Stimulated activated memory B cell treated with anti-CD40 and anti-IgM and Interleukin-4, amounts not matched to agents 10 μg/mL and 1 μg/mL and 100 μg/mL, for 72 hours (primary cell): ENCODE data around the gene ARHGAP1.

ENCODE experiments used
- ATAC-seq: fragments of 150-1000 bp; cut with Tn5 transposase; 2 replicates; pipeline ENCODE4 v1.10.0; 2021
- H3K27ac Mint-ChIP-seq: one replicate; pipeline ENCODE4 v1.8.0; 2022; ENCODE audit warnings: mild to moderate bottlenecking, mixed read lengths
- H3K27me3 Mint-ChIP-seq: one replicate; pipeline ENCODE4 v1.8.0; 2022; ENCODE audit warnings: mixed read lengths
- H3K36me3 Mint-ChIP-seq: one replicate; pipeline ENCODE4 v1.8.0; 2022; ENCODE audit warnings: mixed read lengths
- H3K4me1 Mint-ChIP-seq: one replicate; pipeline ENCODE4 v1.8.0; 2022; ENCODE audit warnings: mixed read lengths
- H3K4me3 Mint-ChIP-seq: one replicate; pipeline ENCODE4 v1.8.0; 2022; ENCODE audit warnings: mild to moderate bottlenecking, moderate library complexity, mixed read lengths
- H3K9me3 Mint-ChIP-seq: one replicate; pipeline ENCODE4 v1.8.0; 2022; ENCODE audit warnings: mixed read lengths

Gene ARHGAP1

GRCh38 chr11:46658259-46658658 is 42.2 kb downstream of the ARHGAP1 start:
- no peaks in the 10 kb centered on the region for H3K9me3 Mint-ChIP-seq
- no peak for ATAC-seq
- no peak overlapping the region for H3K27ac Mint-ChIP-seq
- no peak overlapping the region for H3K4me3 Mint-ChIP-seq
- no peaks in the 10 kb centered on the region for H3K27me3 Mint-ChIP-seq
- H3K36me3 Mint-ChIP-seq: peaks cover 46% of the 10 kb centered on the region
- H3K4me1 Mint-ChIP-seq: no peaks in the 10 kb centered on the region

- Mint-ChIP-seq H3K27ac (no peak overlapping the region), H3K9me3 (no peaks in the 10 kb centered on the region), H3K27me3 (no peaks in the 10 kb centered on the region), H3K4me3 (no peak overlapping the region), H3K36me3 (peaks cover 46% of the 10 kb centered on the region), H3K4me1 (no peaks in the 10 kb centered on the region)
- no peak for ATAC-seq
Measured at GRCh38 chr11:46657186-46657585, 43.2 kb downstream of the ARHGAP1 start.

GRCh38 chr11:46655631-46656030 is 44.8 kb downstream of the ARHGAP1 start:
- Mint-ChIP-seq H3K4me3 (no peak overlapping the region), H3K27me3 (no peaks in the 10 kb centered on the region), H3K36me3 (peaks cover 57% of the 10 kb centered on the region), H3K4me1 (no peaks in the 10 kb centered on the region), H3K27ac (no peak overlapping the region), H3K9me3 (no peaks in the 10 kb centered on the region)
- ATAC-seq: no peak

- H3K9me3 Mint-ChIP-seq: no peaks in the 10 kb centered on the region
- no peak for ATAC-seq
- no peaks in the 10 kb centered on the region for H3K4me1 Mint-ChIP-seq
- H3K36me3 Mint-ChIP-seq: peaks cover 35% of the 10 kb centered on the region
- H3K27ac Mint-ChIP-seq: no peak overlapping the region
- no peak overlapping the region for H3K4me3 Mint-ChIP-seq
- H3K27me3 Mint-ChIP-seq: no peaks in the 10 kb centered on the region
Measured at GRCh38 chr11:46649180-46649738, 51.2 kb downstream of the ARHGAP1 start.

- H3K4me3 Mint-ChIP-seq: no peak overlapping the region
- peaks cover 51% of the 10 kb centered on the region for H3K36me3 Mint-ChIP-seq
- ATAC-seq: no peak
- H3K27ac Mint-ChIP-seq: no peak overlapping the region
- no peaks in the 10 kb centered on the region for H3K4me1 Mint-ChIP-seq
- no peaks in the 10 kb centered on the region for H3K9me3 Mint-ChIP-seq
- no peaks in the 10 kb centered on the region for H3K27me3 Mint-ChIP-seq
Measured at GRCh38 chr11:46643986-46644385, 56.4 kb downstream of the ARHGAP1 start.

- Mint-ChIP-seq H3K27me3 (no peaks in the 10 kb centered on the region), H3K4me3 (no peak overlapping the region), H3K9me3 (no peaks in the 10 kb centered on the region), H3K4me1 (no peaks in the 10 kb centered on the region), H3K27ac (no peak overlapping the region), H3K36me3 (peaks cover 53% of the 10 kb centered on the region)
- ATAC-seq: no peak
Measured at GRCh38 chr11:46643531-46643930, 56.9 kb downstream of the ARHGAP1 start.

GRCh38 chr11:46642627-46643335 is 57.6 kb downstream of the ARHGAP1 start:
- Mint-ChIP-seq H3K36me3 (peaks cover 58% of the 10 kb centered on the region), H3K4me1 (no peaks in the 10 kb centered on the region), H3K27me3 (no peaks in the 10 kb centered on the region), H3K9me3 (no peaks in the 10 kb centered on the region), H3K27ac (no peak overlapping the region), H3K4me3 (no peak overlapping the region)
- ATAC-seq: no peak

- H3K27me3 Mint-ChIP-seq: no peaks in the 10 kb centered on the region
- H3K4me3 Mint-ChIP-seq: no peak overlapping the region
- H3K27ac Mint-ChIP-seq: no peak overlapping the region
- H3K4me1 Mint-ChIP-seq: no peaks in the 10 kb centered on the region
- peaks cover 63% of the 10 kb centered on the region for H3K36me3 Mint-ChIP-seq
- no peak for ATAC-seq
- H3K9me3 Mint-ChIP-seq: no peaks in the 10 kb centered on the region
Measured at GRCh38 chr11:46641639-46642038, 58.8 kb downstream of the ARHGAP1 start.

GRCh38 chr11:46640036-46640788 is 60.2 kb downstream of the ARHGAP1 start:
- Mint-ChIP-seq H3K36me3 (peaks cover 58% of the 10 kb centered on the region), H3K27me3 (no peaks in the 10 kb centered on the region), H3K9me3 (no peaks in the 10 kb centered on the region), H3K4me3 (no peak overlapping the region), H3K4me1 (no peaks in the 10 kb centered on the region), H3K27ac (no peak overlapping the region)
- ATAC-seq: no peak

- H3K9me3 Mint-ChIP-seq: no peaks in the 10 kb centered on the region
- H3K4me3 Mint-ChIP-seq: no peak overlapping the region
- H3K4me1 Mint-ChIP-seq: no peaks in the 10 kb centered on the region
- no peaks in the 10 kb centered on the region for H3K27me3 Mint-ChIP-seq
- H3K36me3 Mint-ChIP-seq: peaks cover 51% of the 10 kb centered on the region
- no peak for ATAC-seq
- H3K27ac Mint-ChIP-seq: no peak overlapping the region
Measured at GRCh38 chr11:46639197-46639839, 61.1 kb downstream of the ARHGAP1 start.

- ATAC-seq: no peak
- Mint-ChIP-seq H3K27ac (no peak overlapping the region), H3K36me3 (peaks cover 41% of the 10 kb centered on the region)
Measured at GRCh38 chr11:46637546-46637945, 62.9 kb downstream of the ARHGAP1 start.

GRCh38 chr11:46635557-46636139 is 64.8 kb downstream of the ARHGAP1 start:
- Mint-ChIP-seq H3K4me3 (no peak overlapping the region), H3K9me3 (no peaks in the 10 kb centered on the region), H3K36me3 (peaks cover 50% of the 10 kb centered on the region), H3K27me3 (no peaks in the 10 kb centered on the region), H3K27ac (no peak overlapping the region), H3K4me1 (no peaks in the 10 kb centered on the region)
- no peak for ATAC-seq

More at GRCh38 chr11:46637546-46637945, 62.9 kb downstream of the ARHGAP1 start:
- H3K4me3 Mint-ChIP-seq: no peak overlapping the region
- H3K27me3 Mint-ChIP-seq: no peaks in the 10 kb centered on the region
- H3K4me1 Mint-ChIP-seq: no peaks in the 10 kb centered on the region
- H3K9me3 Mint-ChIP-seq: no peaks in the 10 kb centered on the region

- Mint-ChIP-seq H3K27me3 (no peaks in the 10 kb centered on the region), H3K36me3 (peaks cover 34% of the 10 kb centered on the region), H3K4me3 (no peak overlapping the region), H3K4me1 (no peaks in the 10 kb centered on the region), H3K27ac (no peak overlapping the region), H3K9me3 (no peaks in the 10 kb centered on the region)
- ATAC-seq: no peak
Measured at GRCh38 chr11:46633291-46634217, 66.9 kb downstream of the ARHGAP1 start.

GRCh38 chr11:46632502-46632901 is 67.9 kb downstream of the ARHGAP1 start:
- H3K4me1 Mint-ChIP-seq: no peaks in the 10 kb centered on the region
- H3K36me3 Mint-ChIP-seq: peaks cover 27% of the 10 kb centered on the region
- ATAC-seq: no peak
- no peak overlapping the region for H3K27ac Mint-ChIP-seq
- H3K27me3 Mint-ChIP-seq: no peaks in the 10 kb centered on the region
- H3K9me3 Mint-ChIP-seq: no peaks in the 10 kb centered on the region
- H3K4me3 Mint-ChIP-seq: no peak overlapping the region
